ENCODE measurements around the gene HIP1.
A peak's percentile ranks its signal among the peaks of the same experiment; 100 is the strongest.
"Not testable (repeated sequence)": the region's sequence is repeated elsewhere in the genome, so short reads cannot be mapped to it uniquely, and the experiment has no call there.

HIP1 gene

DNA sequence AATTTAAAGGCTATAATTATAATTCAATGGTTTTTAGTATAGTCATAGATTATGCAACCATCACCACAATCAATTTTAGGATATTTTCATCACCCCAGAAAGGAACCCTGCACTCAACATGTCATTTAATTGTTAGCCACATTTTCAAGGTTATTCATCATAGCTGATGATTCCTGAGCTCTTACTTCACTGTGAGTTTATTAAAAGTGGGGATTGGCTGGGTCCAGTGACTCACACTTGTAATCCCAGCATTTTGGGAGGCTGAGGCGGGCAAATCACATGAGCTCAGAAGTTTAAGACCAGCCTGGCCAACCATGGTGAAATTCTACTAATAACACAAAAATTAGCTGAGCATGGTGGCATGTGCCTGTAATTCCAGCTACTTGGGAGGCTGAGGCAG is 32.5 kb upstream of the HIP1 start:
- Histone ChIP-seq H3K4me2 (no peak overlapping the region), H3K36me3 (no peaks in the 10 kb centered on the region), H3K27ac (no peak overlapping the region), H3K27me3 (no peaks in the 10 kb centered on the region), H4K20me1 (no peaks in the 10 kb centered on the region), H3K9ac (no peak overlapping the region), H3K4me3 (no peak overlapping the region), H3K9me3 (no peaks in the 10 kb centered on the region), H3K4me1 (peaks cover 21% of the 10 kb centered on the region)
- TF ChIP-seq Cebpa-rat (IDR thresholded peaks at IDR 0.05): no peak

DNA sequence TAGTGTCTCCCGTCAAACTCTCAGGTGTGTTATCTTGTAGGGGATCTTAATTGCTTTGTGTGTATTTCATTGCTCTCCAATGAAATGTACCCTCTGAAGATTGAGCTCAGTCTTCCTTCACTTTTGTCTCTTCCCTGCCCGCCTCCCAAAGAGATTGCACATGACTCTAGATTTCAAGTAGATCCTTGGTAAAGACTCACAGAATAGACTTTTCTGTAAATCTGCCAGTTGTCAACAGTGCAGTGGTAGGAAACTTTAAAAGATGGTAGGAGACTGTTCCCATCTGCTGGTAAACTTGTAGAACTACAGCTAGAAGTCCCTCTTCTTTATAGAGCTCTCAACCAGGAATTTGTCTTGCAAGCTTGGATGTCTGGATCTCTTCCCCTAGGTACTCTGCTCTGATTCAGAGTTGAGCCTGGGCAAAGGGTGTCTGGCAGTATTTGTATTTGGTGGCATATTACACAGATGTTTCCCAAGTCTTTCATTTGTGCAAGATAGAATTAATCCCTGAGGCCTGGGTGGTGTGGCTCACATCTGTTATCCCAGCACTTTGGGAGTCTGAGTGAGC is 23.7 kb upstream of the HIP1 start:
- Histone ChIP-seq H3K4me3 (no peak overlapping the region), H3K9me3 (no peaks in the 10 kb centered on the region), H3K27me3 (no peaks in the 10 kb centered on the region), H4K20me1 (no peaks in the 10 kb centered on the region), H3K4me1 (peaks cover 19% of the 10 kb centered on the region), H3K36me3 (no peaks in the 10 kb centered on the region), H3K27ac (no peak overlapping the region), H3K4me2 (no peak overlapping the region), H3K9ac (no peak overlapping the region)
- no peak for TF ChIP-seq Cebpa-rat (IDR thresholded peaks at IDR 0.05)

GRCh38 chr7:75761801-75762200 is 23.1 kb upstream of the HIP1 start:
- H3K9ac ChIP-seq, H3K4me2 ChIP-seq: not testable (repeated sequence)

DNA sequence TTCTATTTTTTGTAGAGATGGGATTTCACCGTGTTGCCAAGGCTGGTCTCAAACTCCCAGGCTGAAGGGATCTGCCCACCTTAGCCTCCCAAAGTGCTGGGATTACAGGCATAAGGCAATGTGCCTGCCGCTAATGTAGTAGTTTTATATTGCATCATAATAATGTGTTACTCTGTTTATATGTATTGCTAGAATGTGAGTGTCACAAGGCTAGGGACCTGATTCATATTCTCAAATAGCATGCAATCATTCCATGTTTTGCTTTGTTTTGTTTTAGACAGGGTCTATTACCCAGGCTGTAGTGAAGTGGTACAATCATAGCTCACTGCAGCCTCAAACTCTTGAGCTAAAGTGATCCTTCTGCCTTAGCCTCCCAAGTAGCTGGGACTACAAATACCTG is 19.8 kb upstream of the HIP1 start:
- H3K36me3 ChIP-seq: no peaks in the 10 kb centered on the region
- no peak overlapping the region for H3K4me3 ChIP-seq

More at GRCh38 chr7:75761801-75762200, 23.1 kb upstream of the HIP1 start:
- H3K36me3 ChIP-seq, H3K9me3 ChIP-seq, H4K20me1 ChIP-seq, H3K27ac ChIP-seq, H3K4me3 ChIP-seq, H3K27me3 ChIP-seq: not testable (repeated sequence)
- H3K4me1 ChIP-seq: peaks cover 23% of the 10 kb centered on the region

GRCh38 chr7:75757860-75758259 is 19.1 kb upstream of the HIP1 start:
- no peaks in the 10 kb centered on the region for H3K27me3 ChIP-seq
- peaks cover 58% of the 10 kb centered on the region for H3K4me1 ChIP-seq
- no peak overlapping the region for H3K4me3 ChIP-seq
- no peaks in the 10 kb centered on the region for H3K36me3 ChIP-seq
- no peak for TF ChIP-seq Cebpa-rat (IDR thresholded peaks at IDR 0.05)
- no peak overlapping the region for H3K27ac ChIP-seq
- no peaks in the 10 kb centered on the region for H4K20me1 ChIP-seq
- H3K4me2 ChIP-seq: no peak overlapping the region
- H3K9me3 ChIP-seq: no peaks in the 10 kb centered on the region
- no peak overlapping the region for H3K9ac ChIP-seq

More for the DNA sequence above, 19.8 kb upstream of the HIP1 start:
- no peaks in the 10 kb centered on the region for H3K9me3 ChIP-seq
- TF ChIP-seq Cebpa-rat (IDR thresholded peaks at IDR 0.05): peak; percentile 10; the same call in 1 of the 2 replicates
- no peak overlapping the region for H3K4me2 ChIP-seq
- H3K27ac ChIP-seq: no peak overlapping the region
- no peak overlapping the region for H3K9ac ChIP-seq
- peaks cover 51% of the 10 kb centered on the region for H3K4me1 ChIP-seq
- H3K27me3 ChIP-seq: no peaks in the 10 kb centered on the region
- no peaks in the 10 kb centered on the region for H4K20me1 ChIP-seq

DNA sequence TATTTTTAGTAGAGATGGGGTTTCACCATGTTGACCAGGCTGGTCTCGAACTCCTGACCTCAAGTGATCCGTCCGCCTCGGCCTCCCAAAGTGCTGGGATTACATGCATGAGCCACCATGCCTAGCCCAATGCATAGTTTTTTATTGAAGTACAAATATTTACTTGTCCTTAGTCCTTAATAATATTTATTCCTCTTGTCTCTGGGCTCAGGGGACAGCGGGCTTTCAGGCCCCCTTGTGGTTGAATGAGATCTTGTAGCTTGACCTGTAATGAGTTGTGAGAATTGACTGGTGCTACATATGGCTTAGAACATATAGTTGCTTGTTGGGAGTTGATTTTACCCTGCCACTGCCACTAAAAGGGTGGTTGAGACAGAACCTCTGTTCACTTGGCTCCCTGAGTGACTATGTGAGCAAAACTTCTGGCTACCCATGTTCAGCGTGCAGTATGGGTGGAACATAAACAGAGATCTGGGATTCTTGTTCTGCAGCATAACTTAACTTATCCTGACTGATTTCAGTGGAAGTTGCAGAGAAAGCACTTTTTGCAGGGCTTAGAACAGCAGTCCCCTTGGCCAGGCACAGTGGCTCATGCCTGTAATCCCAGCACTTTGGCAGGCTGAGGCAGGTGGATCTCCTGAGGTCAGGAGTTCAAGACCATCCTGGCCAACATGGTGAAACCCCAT is 18.4 kb upstream of the HIP1 start:
- Histone ChIP-seq H3K4me1 (peaks cover 65% of the 10 kb centered on the region), H3K27me3 (no peaks in the 10 kb centered on the region), H3K9ac (no peak overlapping the region), H3K36me3 (no peaks in the 10 kb centered on the region), H4K20me1 (no peaks in the 10 kb centered on the region), H3K27ac (no peak overlapping the region), H3K4me3 (no peak overlapping the region), H3K4me2 (no peak overlapping the region), H3K9me3 (no peaks in the 10 kb centered on the region)
- TF ChIP-seq Cebpa-rat (IDR thresholded peaks at IDR 0.05): no peak

DNA sequence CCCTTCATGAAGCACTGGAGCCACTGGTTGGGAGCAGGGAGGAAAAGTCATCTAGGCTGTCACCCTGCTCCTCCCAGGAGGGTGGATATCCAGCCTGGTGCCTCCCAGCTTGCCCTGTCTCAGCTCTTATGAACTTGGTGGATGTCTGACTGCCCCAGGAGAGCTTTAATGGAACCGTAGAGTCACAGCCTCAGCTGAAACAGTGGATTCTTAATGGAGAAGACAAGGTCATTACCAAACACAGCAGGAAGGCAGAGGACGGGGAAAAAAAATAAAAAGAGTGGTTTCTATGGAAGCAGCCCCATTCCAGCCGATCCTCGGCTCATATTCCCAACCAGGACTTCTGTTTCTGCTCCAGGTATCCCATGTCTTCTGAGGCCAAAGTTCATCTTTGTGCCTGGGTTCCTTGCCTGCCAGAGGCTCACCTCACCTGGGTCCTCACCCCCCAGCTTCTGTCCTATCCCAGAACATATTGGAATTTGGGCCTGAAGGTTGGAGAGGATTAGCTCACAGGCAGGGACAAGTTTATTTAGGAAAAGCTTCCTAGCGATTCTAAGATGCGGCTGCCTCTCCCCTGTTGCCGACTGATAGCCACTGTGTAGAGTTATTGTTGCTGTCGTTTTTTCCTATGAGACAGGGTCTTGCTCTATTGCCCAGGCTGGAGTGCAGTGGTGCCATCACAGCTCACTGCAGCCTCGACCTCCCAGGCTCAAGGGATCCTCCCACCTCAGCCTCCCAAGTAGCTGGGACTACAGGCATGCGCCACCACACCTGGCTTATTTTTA is 17.7 kb upstream of the HIP1 start:
- Histone ChIP-seq H3K9ac (no peak overlapping the region), H3K36me3 (no peaks in the 10 kb centered on the region), H3K4me1 (peaks cover 72% of the 10 kb centered on the region), H4K20me1 (no peaks in the 10 kb centered on the region), H3K9me3 (no peaks in the 10 kb centered on the region), H3K4me2 (peak overlapping the region; percentile 18), H3K4me3 (no peak overlapping the region), H3K27ac (0 out of 2 replicates have a peak overlapping the region, but pooled peaks have one; percentile 10), H3K27me3 (no peaks in the 10 kb centered on the region)
- no peak for TF ChIP-seq Cebpa-rat (IDR thresholded peaks at IDR 0.05)

DNA sequence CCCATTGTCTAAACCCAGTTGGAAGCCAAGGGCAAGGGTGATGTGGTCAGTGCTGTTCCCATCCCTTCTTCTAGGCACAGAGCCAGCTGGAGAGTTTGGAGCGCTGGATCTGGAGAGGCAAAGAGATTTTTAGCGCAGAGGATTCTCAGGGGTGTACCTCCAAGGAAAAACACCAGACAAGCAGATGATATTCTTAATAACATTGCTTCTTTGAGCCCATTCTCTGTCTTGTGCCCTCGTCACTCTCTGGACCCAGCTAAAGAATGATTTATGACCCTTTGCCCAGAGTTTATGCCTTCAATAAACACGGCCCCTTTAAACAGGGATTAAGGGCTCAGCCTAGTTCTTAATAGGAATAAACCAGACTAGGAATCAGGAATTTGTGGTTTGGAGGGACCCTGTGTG is 4.7 kb upstream of the HIP1 start:
- no peak overlapping the region for H3K4me3 ChIP-seq

DNA sequence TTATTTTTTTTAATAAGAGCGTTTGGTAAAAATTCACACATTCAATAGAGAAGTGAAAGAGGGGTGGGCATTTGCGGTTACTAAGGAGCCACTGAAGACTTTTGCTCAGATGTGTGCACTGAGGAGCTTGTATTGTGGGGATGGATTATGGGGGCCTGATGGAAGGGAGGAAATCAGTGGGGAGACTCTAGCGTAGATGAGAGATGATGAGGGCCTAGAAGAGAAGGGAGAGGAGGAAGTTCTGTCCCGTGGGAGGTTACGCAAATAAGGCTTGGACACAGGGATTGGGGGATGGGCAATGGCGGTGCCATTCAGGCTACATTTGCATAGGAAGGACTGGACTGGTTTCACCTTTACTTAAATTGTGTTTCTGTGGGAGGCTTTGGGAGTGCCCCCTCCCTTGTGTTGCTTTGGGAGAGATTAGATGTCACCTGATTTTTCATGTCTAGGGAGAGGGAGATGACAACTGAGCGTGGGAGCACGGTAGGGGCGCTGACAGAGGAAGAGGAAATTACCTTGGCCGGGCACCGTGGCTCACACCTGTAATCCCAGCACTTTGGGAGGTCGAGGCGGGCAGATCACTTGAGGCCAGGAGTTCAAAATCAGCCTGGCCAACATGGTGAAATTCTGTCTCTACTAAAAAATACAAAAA is 2.2 kb upstream of the HIP1 start:
- H3K9me3 ChIP-seq: no peaks in the 10 kb centered on the region
- H3K9ac ChIP-seq: peak overlapping the region; percentile 42; the same call in 1 of the 2 replicates
- no peaks in the 10 kb centered on the region for H3K27me3 ChIP-seq
- TF ChIP-seq Cebpa-rat (IDR thresholded peaks at IDR 0.05): peak; percentile 23; the same call in 1 of the 2 replicates
- peaks cover 78% of the 10 kb centered on the region for H3K4me1 ChIP-seq
- peak overlapping the region; percentile 90 for H3K4me2 ChIP-seq
- no peaks in the 10 kb centered on the region for H3K36me3 ChIP-seq
- H4K20me1 ChIP-seq: peaks cover 7% of the 10 kb centered on the region; the same call in 1 of the 2 replicates
- peak overlapping the region; percentile 54 for H3K27ac ChIP-seq
- peak overlapping the region; percentile 36 for H3K4me3 ChIP-seq

More for the DNA sequence above, 4.7 kb upstream of the HIP1 start:
- no peak overlapping the region for H3K9ac ChIP-seq
- no peak overlapping the region for H3K27ac ChIP-seq
- H3K36me3 ChIP-seq: no peaks in the 10 kb centered on the region
- H3K4me2 ChIP-seq: no peak overlapping the region
- H3K9me3 ChIP-seq: no peaks in the 10 kb centered on the region
- no peak for TF ChIP-seq Cebpa-rat (IDR thresholded peaks at IDR 0.05)
- H3K27me3 ChIP-seq: no peaks in the 10 kb centered on the region
- H4K20me1 ChIP-seq: no peaks in the 10 kb centered on the region
- peaks cover 81% of the 10 kb centered on the region for H3K4me1 ChIP-seq
